GM21526 (cell line): Measurements from ENCODE around the gene PLEKHB2.
"Not testable (repeated sequence)": the region's sequence is repeated elsewhere in the genome, so short reads cannot be mapped to it uniquely, and the experiment has no call there.

Experiments
- ATAC-seq: cut with Tn5 transposase; IDR thresholded peaks from one replicate; pipeline ENCODE4 v1.9.1; 2021; ENCODE audit warnings: moderate library complexity; ENCODE audit not compliant: unreplicated experiment, low FRiP score

The PLEKHB2 gene

DNA sequence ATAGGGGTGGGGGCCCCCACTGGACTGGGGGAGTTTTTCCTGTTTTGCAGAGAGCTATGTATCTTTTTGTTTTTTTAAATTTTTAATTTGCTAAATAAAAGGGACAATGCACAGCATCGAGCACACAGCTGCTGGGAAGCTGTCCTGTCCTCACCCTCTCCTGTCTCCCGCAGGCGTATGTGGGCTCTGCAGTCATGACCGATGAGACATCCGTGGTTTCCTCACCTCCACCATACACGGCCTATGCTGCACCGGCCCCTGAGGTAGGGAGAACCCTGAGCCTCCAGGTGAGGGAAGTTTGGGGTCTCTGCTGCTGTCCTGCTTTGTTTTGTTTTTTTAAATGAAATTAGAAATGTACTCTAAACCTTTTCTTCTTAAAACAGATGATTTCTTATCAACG, 27.6 kb downstream of the PLEKHB2 start:
- no peak for ATAC-seq

GRCh38 chr2:131140581-131140980, 35.4 kb downstream of the PLEKHB2 start:
- no peak for ATAC-seq

DNA sequence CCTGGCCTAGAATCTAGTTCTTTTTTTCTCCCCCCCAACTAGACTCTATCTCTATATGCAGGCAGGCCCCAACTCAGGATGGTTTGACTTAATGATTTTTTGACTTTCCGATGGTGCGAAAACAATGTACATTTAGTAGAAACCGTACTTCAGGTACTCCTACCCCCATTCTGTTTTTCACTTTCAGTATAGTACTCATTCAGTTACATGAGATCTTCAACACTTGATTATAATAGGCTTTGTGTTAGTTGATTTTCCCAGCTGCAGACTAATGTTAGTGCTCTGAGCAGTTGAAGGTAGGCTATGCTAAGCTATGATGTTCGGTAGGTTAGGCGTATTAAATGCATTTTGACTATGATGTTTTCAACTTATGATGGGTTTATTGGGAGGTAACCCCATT, 37.7 kb downstream of the PLEKHB2 start:
- ATAC-seq, result no peak

DNA sequence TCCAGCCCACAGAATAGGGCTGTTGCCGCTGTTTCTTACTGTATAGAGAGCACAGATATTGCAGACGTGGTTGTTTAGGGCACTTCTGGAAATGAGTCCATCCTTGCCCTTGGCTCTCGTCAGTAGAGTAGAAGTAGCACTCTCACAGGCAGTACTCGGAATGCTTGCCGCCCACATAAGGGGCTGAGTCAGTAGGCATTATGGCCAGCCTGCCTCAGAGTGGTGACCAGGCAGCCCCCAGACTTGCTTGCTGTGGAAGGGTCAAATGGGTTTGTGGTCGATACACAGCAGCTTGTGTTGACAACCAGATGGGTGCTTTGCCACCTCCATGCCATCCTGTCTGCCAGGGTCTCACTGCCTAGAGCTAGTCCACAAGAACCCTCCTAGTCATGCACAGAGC, 38.7 kb downstream of the PLEKHB2 start:
- no peak for ATAC-seq

DNA sequence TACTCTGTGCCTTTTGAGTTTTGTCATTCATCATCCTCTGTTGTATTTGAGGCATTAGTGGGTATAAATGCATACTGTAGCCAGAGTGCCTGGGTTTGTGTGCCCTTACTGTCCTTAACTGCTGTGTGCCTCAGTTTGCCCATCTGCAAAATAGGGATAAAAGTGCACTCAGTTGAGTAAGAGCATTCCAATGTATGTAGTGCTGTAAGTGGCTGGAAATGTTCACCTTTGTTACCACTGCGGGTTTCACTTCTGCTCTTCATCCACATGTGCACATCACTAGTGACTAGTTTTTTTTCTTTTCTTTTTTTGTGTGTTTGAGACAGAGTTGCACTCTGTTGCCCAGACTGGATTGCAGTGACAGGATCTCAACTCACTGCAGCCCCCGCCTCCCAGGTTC, 39.9 kb downstream of the PLEKHB2 start:
- no peak for ATAC-seq

DNA sequence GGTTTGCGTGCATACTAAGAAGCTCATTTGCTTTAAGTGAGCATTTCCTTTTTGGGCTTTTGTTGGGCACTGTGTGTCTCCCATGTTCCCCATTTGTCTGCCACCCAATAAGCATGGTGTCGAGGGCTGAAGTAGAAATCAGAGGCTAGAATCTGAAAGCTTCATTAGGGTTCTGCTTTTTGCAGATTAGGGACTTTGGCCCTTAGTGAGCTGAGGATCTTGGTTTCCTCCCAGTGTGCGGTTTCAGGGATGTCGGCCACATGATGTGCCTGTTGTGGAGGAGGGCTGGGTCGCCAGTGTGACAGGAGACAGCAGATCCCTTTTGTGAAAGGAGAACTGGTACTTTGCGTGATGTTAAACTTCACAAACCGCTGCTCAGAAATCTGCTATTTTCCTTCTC, 41.1 kb downstream of the PLEKHB2 start:
- ATAC-seq, result no peak

- no peak for ATAC-seq
These were observed 41.6 kb downstream of the PLEKHB2 start for GRCh38 chr2:131146749-131147148.

DNA sequence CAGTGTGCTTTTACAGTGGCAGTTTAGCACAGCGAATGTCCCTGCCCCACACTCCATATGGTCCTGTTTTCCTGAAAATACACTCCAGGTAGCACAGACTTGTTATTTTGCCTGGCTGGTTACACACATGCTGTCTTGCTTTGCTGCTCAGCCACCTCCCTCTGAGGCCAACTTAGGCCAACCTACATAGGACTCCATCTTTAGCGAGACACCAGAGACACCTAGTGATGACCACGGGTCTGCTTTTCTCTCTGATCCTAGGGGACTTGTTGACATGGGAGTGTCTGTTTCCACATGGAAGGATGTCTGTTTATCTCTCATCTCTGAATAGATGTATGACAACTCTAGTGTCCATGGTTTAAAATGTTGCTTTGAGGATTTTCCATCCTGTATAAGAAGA, 43.3 kb downstream of the PLEKHB2 start:
- no peak for ATAC-seq

GRCh38 chr2:131150109-131150508, 45.0 kb downstream of the PLEKHB2 start:
- not testable (repeated sequence) for ATAC-seq

DNA sequence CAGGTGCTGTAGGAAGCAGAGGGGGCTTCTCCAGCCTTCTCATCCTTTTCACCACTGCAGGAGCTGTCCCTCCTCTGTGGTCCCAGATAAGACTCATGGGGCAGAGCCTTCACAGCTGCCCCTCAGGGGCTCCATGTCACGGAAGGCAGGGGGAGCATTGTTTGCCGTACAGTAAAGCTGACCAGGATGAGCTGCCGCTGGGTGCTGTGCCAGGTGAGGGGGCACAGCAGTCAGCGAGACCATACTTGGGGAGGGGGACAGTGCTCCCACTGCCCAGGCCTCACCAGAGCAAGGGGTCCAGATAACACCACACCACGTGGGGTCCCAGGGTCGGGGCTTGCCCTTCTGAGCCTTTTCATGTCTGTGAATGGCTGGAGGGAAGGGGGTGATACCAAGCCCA, 46.3 kb downstream of the PLEKHB2 start:
- ATAC-seq, result no peak

GRCh38 chr2:131152074-131152473, 46.9 kb downstream of the PLEKHB2 start:
- ATAC-seq, result no peak

DNA sequence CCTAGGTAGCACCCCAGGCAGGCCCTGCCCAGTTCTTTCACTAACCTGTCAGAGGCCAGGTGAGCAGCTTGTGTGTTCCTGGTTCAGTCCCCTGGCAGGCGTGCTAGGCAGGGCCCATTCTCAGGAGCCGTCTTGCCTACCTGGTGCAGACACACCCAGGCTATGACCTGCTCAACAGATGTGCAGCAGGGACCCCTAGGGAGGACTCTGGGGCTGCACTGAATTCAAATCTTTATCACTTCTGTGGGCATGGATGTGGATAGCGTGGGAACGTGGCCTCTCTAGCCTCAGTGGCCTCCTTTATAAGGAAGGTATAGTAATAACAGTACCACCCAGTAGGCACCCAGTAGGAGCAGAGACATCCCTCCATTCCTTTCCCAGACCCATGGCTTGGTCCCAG, 48.4 kb downstream of the PLEKHB2 start:
- peak; percentile 5 for ATAC-seq

- ATAC-seq, result peak; percentile 85
These were observed 49.0 kb downstream of the PLEKHB2 start for GRCh38 chr2:131154071-131154531.

DNA sequence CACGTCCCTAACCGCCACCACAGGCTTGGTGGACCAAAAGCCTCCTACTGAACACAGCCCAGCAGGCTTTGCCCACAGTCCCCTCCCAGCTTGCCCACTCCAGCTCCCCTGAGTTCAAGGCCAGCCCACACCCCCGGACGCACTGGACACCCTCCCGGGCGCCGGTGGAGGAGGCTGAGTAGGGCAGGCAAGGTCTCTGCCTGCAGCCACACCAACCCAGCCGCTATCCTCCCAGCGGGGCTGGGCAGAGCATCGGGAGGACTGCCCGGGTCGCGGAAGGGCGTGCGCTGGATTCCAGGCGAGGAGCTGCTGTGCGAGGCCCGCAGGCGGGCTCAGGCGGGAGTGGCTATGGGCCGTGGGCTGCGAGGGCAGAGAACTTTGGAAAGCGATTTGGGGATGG, 49.5 kb downstream of the PLEKHB2 start:
- ATAC-seq, result no peak

DNA sequence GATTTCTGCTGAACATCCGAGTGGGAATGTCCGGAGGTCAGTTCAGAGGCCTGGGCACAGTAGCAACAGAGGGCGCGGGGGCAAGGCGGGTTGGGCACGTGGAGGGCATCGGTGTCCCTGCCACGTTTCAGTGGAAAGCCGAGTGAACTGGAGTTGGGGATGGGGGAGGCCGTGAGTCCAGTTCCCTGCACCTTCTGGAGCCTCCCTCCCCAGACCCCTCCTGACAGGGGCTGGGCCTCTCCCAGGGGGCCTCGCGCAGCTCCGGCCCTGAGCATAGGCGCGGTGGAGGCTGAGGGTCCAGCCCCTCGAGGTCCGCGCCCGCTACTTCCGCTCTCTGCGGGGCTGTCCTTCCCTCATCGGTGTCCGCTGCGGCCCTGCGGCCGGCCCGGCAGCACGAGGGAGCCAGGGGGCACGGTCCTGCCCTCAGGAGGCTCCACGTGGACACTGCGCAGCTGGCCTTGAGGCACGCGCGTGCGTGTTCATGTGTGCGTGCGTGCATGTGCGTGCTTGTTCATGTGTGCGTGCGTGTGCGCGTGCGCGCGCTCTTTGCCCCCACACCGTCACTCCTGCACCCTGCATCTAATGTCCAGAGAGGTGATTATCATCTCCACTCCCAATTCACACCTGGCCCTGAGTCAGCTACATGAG, 50.2 kb downstream of the PLEKHB2 start:
- ATAC-seq, result no peak

GRCh38 chr2:131156452-131157149, 51.5 kb downstream of the PLEKHB2 start:
- ATAC-seq, result no peak

DNA sequence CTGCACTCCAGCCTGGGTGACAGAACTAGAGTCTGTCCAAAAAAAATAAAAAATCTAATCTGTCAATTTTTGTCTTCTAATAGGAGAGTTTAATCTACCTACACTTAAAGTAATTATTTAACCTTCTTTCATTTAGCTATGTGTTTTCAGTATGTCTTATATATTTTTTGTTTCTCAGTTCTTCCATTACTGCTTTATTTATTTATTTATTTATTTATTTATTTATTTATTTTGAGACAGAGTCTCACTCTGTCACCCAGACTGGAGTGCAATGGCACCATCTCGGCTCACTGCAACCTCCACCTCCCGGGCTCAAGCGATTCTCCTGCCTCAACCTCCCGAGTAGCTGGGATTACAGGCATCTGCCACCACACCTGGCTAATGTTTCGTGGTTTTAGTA, 60.4 kb downstream of the PLEKHB2 start:
- ATAC-seq, result not testable (repeated sequence)

DNA sequence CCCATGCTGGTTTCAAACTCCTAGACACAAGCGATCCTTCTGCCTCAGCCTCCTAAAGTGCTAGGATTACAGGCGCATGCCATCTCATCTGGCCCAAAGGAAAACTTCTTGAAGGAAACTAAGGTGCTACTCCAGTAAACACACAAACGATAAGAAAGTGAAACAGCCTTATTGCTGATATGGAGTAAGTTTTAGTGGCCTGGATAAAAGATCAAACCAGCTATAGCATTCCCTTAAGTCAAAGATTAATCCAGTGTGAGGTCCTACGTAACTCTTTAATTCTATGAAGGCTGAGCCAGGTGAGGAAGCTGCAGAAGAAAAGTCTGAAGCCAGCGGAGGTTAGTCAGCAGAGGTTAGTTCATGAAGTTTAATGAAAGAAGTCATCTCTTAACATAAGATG, 63.4 kb downstream of the PLEKHB2 start:
- ATAC-seq, result no peak

DNA sequence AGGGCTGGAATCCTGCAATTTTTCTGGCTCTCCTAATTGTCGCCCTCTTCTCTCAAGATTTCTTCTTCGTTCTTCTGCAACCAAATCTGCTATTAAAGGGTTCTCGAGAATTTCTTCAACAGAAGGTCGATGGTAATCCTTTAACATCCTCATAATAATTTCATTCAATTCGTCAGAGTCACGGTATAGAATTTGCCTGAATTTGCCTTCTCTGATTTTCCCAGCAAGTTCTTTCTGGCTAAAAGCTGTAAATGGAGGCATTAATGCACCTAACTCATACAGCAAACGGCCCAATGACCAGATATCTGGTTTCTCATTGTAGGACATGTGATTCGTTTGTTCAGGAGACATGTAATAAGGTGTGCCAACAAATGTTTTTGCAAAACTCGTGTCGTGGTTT, 72.9 kb downstream of the PLEKHB2 start:
- ATAC-seq, result not testable (repeated sequence)

GRCh38 chr2:131178721-131179418, 73.7 kb downstream of the PLEKHB2 start:
- ATAC-seq, result not testable (repeated sequence)

- not testable (repeated sequence) for ATAC-seq
These were observed 76.3 kb downstream of the PLEKHB2 start for GRCh38 chr2:131181451-131181850.

- ATAC-seq, result not testable (repeated sequence)
These were observed 88.3 kb downstream of the PLEKHB2 start for GRCh38 chr2:131193421-131193820.
